Stimulated activated naive CD4-positive, alpha-beta T cell (primary cell): ENCODE measurements around the gene GYPB.
"Not testable (repeated sequence)": the region's sequence is repeated elsewhere in the genome, so short reads cannot be mapped to it uniquely, and the experiment has no call there.

Experiments
- DNase-seq, 6 experiments: peaks; one replicate each; lab custom pipeline; 2025; lab: John Stamatoyannopoulos, UW

Gene GYPB

DNA sequence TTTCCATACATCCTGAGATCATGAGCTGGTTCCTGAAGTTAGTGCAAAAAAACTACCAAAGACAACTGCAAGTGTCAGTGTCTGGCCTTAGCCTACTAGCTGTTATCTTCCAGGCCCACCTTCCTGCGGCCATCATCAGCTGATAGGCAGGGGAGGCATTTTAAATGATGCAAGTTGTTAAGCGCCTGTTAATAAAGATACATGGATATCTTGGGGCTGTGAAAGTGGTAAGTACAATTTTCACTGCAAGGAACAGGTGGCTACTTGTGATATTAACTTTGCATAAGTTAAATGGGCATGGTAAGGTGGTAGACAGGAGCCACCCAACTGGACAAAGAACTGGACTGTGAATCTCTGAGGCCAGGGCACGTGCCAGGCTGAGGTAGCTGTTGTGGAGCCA lies at the start of gene GYPB:
GYPB (minus strand) TSS at position 104 of the 400 bp plus-strand sequence; CDS start at position 11, 93 bp downstream.
- DNase-seq: not testable (repeated sequence)

GRCh38 chr4:144061556-144061955 lies 42.4 kb upstream of the GYPB start:
- DNase-seq: not testable (repeated sequence)

DNA sequence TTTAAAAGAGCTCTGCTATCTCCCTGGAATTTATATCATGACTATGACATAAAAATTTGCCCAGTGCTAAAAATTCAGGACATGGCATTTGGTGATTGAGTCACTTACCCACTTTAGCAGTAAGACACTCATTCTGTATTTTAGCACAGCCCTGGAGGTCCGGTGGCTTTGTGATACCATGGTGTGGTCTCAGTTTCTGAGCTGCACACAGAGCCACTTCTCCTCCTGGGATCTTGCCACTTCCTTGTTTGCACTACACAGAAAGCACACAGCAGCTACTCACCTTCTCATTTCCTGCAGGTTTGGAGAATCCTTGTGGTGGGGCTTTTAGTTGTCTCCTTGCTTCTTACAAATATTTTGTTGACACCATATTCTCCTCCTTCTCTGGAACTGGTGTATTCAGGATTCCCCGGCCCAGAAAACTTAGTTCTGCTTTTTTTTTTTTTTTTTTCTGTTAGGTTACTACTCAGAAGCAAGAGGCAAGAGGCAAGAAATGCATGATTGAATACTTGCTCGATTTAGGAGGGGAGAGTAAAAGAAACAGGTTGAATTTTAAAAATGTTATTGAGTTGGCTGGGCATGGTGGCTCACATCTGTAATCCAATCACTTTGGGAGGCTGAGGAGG lies 41.2 kb upstream of the GYPB start:
- not testable (repeated sequence) for DNase-seq

- no peak for DNase-seq
These were observed 37.6 kb upstream of the GYPB start for GRCh38 chr4:144056800-144057199.

DNA sequence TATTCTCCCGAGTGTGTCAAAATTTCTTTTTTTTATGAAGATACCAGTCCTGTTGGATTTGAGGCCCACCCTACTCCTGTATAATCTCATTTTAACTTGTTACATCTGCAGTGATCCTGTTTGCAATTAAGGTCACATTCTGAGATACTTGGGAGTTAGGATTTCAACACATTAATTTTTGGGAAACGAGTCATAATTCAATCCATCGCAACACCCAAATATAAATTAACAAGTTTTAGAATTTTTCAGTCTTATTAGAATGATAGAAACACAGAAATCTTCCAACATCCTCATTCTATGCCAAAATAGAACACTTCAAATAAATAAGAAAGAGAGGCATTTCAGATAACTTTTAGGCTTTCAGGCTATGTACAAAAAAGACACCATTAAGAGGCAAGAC lies 36.2 kb upstream of the GYPB start:
- not testable (repeated sequence) for DNase-seq

GRCh38 chr4:144051494-144051893 lies 32.3 kb upstream of the GYPB start:
- DNase-seq: not testable (repeated sequence)

DNA sequence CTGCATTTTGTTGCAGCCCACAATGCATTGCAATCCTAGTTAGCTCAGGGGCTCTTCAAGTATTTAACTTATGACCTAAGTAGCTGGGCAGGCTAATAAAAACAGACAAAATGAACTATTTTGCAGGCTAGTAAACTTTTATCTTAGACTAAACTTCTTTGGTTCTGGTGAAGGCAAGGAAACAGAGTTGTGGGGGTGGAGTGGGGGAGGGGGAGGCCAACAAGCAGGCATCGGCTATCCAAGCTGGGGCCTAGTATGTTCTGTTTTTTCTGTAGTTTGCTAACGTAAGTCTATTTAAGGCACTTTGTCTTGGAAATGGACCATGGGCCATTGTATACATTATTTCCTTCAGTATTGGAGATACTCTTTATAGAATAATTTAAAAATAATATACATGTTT lies 31.5 kb upstream of the GYPB start:
- not testable (repeated sequence) for DNase-seq

GRCh38 chr4:144049495-144050424 lies 30.6 kb upstream of the GYPB start:
- DNase-seq: not testable (repeated sequence)

DNA sequence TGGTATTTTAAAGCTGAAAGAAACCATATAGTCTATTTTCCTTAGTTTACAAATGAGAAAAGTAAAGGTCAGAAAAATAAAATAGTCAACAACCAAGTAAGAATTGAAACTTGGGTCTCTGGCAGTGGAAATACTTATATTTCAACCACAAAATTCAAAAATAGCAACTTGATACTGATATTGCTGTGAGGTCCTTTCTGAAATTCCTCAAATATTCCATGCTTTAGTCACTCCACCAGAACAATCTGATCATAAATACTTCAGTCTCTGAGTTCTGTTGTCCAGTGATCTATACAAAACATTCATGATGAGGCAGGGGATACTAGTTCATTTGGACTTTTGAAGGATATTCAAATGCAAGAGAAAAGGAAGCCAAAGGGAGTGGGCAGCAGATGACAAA lies 25.8 kb upstream of the GYPB start:
- DNase-seq: not testable (repeated sequence)

- DNase-seq: not testable (repeated sequence)
These were observed 13.4 kb upstream of the GYPB start for GRCh38 chr4:144032580-144032979.

- not testable (repeated sequence) for DNase-seq
These were observed 12.7 kb upstream of the GYPB start for GRCh38 chr4:144031875-144032274.

DNA sequence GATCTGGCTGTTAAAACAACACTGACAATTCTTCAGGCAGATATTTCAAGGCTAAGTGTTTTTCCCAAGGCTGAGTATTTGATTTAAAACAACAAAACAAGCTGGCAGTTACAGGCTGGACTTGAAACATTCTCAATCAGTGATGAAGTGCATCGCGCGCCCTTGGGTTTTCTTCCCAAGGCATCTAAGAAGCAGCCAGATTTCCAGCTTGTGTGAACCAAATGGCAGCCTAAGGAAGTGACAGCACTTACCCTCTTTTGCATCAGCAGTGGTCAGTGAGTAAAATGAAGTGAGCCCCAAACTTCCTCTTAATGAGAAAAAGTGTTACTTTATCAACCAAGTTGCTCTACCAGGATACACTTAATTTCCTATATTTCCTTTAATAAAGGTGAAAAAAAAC lies 12.2 kb upstream of the GYPB start:
- DNase-seq: not testable (repeated sequence)

- DNase-seq: not testable (repeated sequence)
These were observed 11.5 kb upstream of the GYPB start for GRCh38 chr4:144030708-144031107.

DNA sequence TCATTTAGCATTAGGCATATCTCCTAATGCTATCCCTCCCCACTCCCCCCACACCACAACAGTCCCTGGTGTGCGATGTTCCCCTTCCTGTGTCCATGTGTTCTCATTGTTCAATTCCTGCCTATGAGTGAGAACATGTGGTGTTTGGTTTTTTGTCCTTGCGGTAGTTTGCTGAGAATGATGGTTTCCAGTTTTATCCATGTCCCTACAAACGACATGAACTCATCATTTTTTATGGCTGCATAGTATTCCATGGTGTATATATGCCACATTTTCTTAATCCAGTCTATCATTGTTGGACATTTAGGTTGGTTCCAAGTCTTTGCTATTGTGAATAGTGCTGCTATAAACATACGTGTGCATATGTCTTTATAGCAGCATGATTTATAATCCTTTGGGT lies 7.5 kb upstream of the GYPB start:
- DNase-seq: not testable (repeated sequence)

DNA sequence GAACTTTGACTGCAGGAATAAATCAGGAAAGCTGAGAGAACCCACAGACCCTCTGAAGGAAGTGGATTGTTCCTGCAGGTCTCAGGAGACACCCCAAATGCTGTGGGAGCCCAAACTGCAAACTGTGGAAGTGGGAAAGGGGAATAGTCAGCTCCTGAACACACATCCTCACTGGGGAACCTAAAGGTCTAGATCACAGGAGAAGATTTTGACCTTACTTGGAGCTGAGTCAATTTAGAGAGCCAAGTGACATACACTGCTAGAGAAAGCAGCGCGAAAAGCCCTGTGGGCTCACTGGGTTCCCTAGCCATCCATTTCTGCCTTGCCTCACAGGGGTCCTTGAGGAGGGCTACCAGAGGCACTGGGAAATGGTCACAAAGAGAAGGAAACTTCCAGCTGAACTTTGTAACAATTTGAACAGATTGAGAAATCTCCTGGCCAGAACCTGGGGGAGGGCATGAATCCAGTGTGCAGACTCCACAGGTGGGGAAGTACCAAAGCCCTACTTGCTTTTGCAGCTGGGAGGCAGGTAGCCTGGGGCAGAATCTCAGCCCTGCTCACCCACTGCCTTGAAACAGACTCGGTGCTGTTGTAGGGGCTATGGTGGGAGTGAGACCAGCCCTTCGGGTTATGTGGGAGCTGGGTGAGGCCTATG lies 5.3 kb upstream of the GYPB start:
- DNase-seq: not testable (repeated sequence)

DNA sequence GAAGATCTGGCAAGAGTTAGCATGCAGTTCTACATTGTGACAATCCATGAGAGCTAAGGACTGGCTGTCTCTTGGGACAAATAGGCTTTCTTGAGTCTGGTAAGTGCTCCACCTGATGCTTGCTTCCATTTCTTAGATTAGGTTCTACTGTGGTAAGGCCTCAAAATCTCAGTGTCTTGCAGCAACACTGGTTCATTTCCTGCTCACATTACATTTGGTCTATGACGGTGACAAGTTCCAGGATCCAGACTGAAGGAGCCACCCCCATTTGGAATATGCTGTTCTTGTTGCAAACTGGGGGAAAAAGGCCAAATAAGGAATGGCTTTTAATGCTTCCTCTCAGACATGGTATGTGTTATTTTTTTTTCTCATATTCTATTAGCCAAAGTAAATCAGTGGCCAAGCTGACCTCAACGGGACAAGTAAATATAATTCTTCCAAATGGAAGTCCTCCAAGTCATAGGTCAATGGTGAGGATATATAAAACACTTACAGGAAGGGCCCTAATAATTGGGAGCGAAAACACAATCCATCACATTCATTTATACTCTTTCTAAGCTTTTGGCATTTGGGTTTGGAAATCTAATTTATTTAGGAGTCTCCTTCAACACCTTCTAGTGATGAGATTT lies 3.7 kb upstream of the GYPB start:
- not testable (repeated sequence) for DNase-seq

DNA sequence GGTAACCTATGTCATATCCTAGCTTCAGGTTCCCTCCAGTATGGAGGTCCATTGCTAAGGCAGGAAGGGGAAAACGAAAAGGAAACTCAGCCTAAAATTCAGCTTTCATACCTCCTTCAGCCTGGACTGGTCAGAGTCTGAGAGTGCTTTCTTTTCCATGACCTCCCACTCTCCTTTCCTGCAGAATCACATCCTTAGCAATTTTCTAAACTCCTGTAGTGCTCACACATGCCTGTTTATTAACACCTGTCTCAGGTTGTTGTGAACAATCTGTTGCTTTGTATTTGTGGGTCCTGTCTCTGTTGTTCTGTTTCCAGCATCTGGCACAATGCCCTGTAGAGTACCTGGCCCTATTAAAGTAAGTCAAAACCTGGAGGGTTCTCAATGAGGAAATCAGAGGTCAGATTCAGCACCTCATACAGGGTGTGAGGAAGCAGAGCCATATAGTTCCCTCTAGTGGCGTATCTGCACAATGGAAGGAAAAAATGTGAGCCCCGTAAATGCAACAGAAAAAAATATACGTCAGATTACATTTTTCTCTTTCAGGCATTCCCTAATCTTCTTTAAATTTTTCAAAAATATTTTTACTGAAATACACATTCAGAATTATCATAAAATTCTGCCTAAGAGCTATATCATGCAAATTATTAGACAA lies 2.3 kb upstream of the GYPB start:
- not testable (repeated sequence) for DNase-seq

DNA sequence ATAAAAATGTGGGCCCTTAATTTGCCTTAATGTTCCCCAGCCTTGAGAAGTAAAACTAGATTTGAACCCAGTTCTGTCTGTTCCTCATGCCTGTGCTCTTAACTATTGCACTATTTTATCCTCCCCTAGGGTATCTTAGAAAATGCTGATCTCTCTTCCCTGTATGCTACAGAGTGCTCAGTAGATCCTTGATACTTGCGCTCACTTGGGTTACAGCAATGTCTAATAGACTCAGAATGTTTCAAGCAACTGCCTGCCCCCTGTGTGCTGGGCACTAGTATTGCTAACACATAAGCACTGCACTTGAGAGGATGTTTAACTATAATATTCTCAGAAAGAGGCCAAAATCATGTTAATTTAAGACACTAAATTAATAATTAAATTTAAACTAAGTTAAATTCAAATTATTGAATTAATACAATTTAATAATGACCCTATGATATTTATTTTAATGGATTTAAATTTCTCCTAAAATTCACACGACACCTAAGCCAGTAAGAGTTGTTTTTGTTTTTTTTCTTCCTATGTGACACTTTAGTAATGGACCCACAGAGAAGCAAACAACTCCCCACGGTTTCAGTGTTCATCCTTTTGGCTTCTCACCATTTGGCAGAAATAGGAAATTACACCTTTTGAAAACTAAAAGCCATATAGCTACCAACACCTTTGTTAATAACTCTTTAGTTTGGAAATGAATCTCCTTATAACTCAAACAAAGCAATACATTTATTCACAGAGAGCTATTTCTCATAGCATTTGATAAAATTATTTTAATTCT lies 768 bp downstream of the GYPB start:
- DNase-seq: not testable (repeated sequence)

GRCh38 chr4:144017271-144017670 lies 1.9 kb downstream of the GYPB start:
- not testable (repeated sequence) for DNase-seq

DNA sequence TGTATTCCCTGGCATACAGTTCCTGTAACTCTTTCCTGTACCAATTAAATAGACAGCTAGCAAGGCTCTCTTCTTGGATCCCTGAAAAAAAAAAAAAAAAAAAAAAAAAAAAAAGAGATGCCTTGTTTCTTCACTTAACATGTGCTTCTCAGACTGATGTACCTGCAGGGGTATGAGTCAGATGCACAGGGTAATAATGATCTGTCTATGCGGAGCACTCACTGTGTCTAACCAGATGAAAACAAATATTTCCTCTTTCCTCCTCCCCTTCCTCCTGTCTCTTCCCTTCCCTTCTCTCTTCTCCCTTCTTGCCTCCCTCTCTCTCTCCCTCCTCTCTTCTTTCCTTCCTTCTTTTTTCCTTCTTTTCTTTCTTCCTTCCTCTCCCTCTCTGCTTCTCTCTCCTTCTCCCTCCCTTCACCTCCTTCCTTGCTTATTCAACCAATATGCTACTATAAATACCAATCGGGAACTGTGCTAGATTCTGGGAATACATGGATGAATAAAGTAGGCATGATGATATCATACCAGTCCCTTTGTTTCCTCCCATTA lies 3.0 kb downstream of the GYPB start:
- not testable (repeated sequence) for DNase-seq
